ENCODE results near the gene ZNF439.

ZNF439 gene

GRCh38 chr19:11848594-11849469 lies at the start of gene ZNF439:
ZNF439 (plus strand) TSS chr19:11848726; CDS start chr19:11848868, 142 bp downstream.
- peak; percentile 98 for ATAC-seq
- TF ChIP-seq ARNTL (CRISPR knock-in tag; IDR thresholded peaks at IDR 0.05; ENCODE audit: borderline replicate concordance, low read depth) (no peak), BACH2 (CRISPR knock-in tag; IDR thresholded peaks at IDR 0.05; ENCODE audit: borderline replicate concordance) (no peak), ZNF70 (CRISPR knock-in tag; IDR thresholded peaks at IDR 0.05) (no peak), ISL1 (CRISPR knock-in tag; IDR thresholded peaks at IDR 0.05) (no peak)
- TF ChIP-seq, protein P1, sequence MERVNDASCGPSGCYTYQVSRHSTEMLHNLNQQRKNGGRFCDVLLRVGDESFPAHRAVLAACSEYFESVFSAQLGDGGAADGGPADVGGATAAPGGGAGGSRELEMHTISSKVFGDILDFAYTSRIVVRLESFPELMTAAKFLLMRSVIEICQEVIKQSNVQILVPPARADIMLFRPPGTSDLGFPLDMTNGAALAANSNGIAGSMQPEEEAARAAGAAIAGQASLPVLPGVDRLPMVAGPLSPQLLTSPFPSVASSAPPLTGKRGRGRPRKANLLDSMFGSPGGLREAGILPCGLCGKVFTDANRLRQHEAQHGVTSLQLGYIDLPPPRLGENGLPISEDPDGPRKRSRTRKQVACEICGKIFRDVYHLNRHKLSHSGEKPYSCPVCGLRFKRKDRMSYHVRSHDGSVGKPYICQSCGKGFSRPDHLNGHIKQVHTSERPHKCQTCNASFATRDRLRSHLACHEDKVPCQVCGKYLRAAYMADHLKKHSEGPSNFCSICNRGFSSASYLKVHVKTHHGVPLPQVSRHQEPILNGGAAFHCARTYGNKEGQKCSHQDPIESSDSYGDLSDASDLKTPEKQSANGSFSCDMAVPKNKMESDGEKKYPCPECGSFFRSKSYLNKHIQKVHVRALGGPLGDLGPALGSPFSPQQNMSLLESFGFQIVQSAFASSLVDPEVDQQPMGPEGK (CRISPR knock-in tag; IDR thresholded peaks at IDR 0.05; ENCODE audit: borderline replicate concordance), result no peak

GRCh38 chr19:11806354-11807098 lies 42.0 kb upstream of the ZNF439 start:
- ATAC-seq, result no peak
- TF ChIP-seq ZFP3 (CRISPR knock-in tag; IDR thresholded peaks at IDR 0.05) (no peak), ZFP30 (CRISPR knock-in tag; IDR thresholded peaks at IDR 0.05) (no peak), ZC3H10 (CRISPR knock-in tag; IDR thresholded peaks at IDR 0.05) (no peak), PPARA (CRISPR knock-in tag; IDR thresholded peaks at IDR 0.05; ENCODE audit: borderline replicate concordance) (no peak), ZNF70 (CRISPR knock-in tag; IDR thresholded peaks at IDR 0.05) (no peak), ARNTL (CRISPR knock-in tag; IDR thresholded peaks at IDR 0.05; ENCODE audit: borderline replicate concordance, low read depth) (no peak), ISL1 (CRISPR knock-in tag; IDR thresholded peaks at IDR 0.05) (no peak), RARB (CRISPR knock-in tag; IDR thresholded peaks at IDR 0.05) (no peak), TCF4 (CRISPR knock-in tag; IDR thresholded peaks at IDR 0.05; ENCODE audit: borderline replicate concordance) (no peak), TOX (CRISPR knock-in tag; IDR thresholded peaks at IDR 0.05; ENCODE audit: borderline replicate concordance) (no peak), BACH2 (CRISPR knock-in tag; IDR thresholded peaks at IDR 0.05; ENCODE audit: borderline replicate concordance) (no peak), GLIS3 (CRISPR knock-in tag; IDR thresholded peaks at IDR 0.05) (no peak), CSRNP3 (CRISPR knock-in tag; IDR thresholded peaks at IDR 0.05) (no peak), POU6F1 (CRISPR knock-in tag; IDR thresholded peaks at IDR 0.05; ENCODE audit: borderline replicate concordance, low read depth) (no peak), ZNF8 (CRISPR knock-in tag; IDR thresholded peaks at IDR 0.05) (no peak)
- TF ChIP-seq, protein P2, sequence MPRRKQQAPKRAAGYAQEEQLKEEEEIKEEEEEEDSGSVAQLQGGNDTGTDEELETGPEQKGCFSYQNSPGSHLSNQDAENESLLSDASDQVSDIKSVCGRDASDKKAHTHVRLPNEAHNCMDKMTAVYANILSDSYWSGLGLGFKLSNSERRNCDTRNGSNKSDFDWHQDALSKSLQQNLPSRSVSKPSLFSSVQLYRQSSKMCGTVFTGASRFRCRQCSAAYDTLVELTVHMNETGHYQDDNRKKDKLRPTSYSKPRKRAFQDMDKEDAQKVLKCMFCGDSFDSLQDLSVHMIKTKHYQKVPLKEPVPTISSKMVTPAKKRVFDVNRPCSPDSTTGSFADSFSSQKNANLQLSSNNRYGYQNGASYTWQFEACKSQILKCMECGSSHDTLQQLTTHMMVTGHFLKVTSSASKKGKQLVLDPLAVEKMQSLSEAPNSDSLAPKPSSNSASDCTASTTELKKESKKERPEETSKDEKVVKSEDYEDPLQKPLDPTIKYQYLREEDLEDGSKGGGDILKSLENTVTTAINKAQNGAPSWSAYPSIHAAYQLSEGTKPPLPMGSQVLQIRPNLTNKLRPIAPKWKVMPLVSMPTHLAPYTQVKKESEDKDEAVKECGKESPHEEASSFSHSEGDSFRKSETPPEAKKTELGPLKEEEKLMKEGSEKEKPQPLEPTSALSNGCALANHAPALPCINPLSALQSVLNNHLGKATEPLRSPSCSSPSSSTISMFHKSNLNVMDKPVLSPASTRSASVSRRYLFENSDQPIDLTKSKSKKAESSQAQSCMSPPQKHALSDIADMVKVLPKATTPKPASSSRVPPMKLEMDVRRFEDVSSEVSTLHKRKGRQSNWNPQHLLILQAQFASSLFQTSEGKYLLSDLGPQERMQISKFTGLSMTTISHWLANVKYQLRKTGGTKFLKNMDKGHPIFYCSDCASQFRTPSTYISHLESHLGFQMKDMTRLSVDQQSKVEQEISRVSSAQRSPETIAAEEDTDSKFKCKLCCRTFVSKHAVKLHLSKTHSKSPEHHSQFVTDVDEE (CRISPR knock-in tag; IDR thresholded peaks at IDR 0.05), result no peak

- ATAC-seq, result no peak
- no peak for TF ChIP-seq CSRNP3 (CRISPR knock-in tag; IDR thresholded peaks at IDR 0.05)
- TF ChIP-seq ISL1 (CRISPR knock-in tag; IDR thresholded peaks at IDR 0.05), result no peak
- no peak for TF ChIP-seq TOX (CRISPR knock-in tag; IDR thresholded peaks at IDR 0.05; ENCODE audit: borderline replicate concordance)
- TF ChIP-seq CSDC2 (CRISPR knock-in tag; IDR thresholded peaks at IDR 0.05), result no peak
- TF ChIP-seq ESRRG (CRISPR knock-in tag; IDR thresholded peaks at IDR 0.05), result no peak
- no peak for TF ChIP-seq TCF4 (CRISPR knock-in tag; IDR thresholded peaks at IDR 0.05; ENCODE audit: borderline replicate concordance)
Observed at GRCh38 chr19:11807099-11807380, 41.5 kb upstream of the ZNF439 start.
